HG02885 (cell line): ENCODE data around the gene PITRM1.

Source experiments
- ATAC-seq: cut with Tn5 transposase; IDR thresholded peaks from one replicate; pipeline ENCODE4 v1.9.1; 2021; ENCODE audit warnings: mild to moderate bottlenecking; ENCODE audit not compliant: unreplicated experiment, poor library complexity

The PITRM1 gene

DNA sequence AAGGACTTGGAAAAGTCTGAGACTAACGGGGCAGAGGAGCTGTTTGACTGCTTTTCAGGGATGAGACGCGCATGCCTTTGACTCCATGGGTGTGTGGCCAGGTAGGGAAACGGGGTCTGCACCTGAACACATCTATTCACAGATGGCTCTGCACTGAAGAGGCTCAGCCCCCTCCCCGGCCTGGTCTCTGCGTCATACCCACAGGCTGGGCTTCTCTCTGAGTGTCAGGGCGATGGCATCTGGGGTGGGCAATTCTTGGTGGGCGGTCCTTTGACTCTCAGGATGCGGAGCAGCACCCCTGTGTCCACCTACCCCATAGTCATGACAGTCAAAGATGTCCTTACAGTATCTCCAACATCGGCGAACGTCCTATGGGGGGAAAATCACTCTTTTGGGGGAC, 82.2 kb downstream of the PITRM1 start:
- ATAC-seq: no peak
